Mononuclear cell (primary cell): ENCODE measurements around the gene SP7. TPM values are rescaled to one million over a fixed set of nuclear protein-coding genes. Genes with fewer than 3 reads are reported as not detected.

ENCODE experiments used
- H3K27me3 ChIP-seq: 2 replicates; pipeline ENCODE4 v1.6.0; 2011; ENCODE audit warnings: low read length, control low read depth; ENCODE audit not compliant: insufficient read depth
- H3K4me1 ChIP-seq: 2 replicates; pipeline ENCODE4 v1.5.1; 2011; ENCODE audit warnings: mild to moderate bottlenecking, low read length, control low read depth; ENCODE audit not compliant: insufficient read depth
- H3K4me3 ChIP-seq: 2 replicates; pipeline ENCODE4 v1.5.1; 2011; ENCODE audit warnings: mild to moderate bottlenecking, low read length, moderate library complexity
- H3K9me3 ChIP-seq: 2 replicates; pipeline ENCODE4 v1.5.1; 2011; ENCODE audit warnings: low read depth, mild to moderate bottlenecking, control low read depth, low read length
- total RNA-seq: library from RNA; depleted of rRNA; stranded (reverse); fragments of >200 nt; gene quantifications from one replicate; pipeline ENCODE4 v1.2.3, GENCODE V29; 2012

Gene SP7
- total RNA-seq, 1 donor = not detected

DNA sequence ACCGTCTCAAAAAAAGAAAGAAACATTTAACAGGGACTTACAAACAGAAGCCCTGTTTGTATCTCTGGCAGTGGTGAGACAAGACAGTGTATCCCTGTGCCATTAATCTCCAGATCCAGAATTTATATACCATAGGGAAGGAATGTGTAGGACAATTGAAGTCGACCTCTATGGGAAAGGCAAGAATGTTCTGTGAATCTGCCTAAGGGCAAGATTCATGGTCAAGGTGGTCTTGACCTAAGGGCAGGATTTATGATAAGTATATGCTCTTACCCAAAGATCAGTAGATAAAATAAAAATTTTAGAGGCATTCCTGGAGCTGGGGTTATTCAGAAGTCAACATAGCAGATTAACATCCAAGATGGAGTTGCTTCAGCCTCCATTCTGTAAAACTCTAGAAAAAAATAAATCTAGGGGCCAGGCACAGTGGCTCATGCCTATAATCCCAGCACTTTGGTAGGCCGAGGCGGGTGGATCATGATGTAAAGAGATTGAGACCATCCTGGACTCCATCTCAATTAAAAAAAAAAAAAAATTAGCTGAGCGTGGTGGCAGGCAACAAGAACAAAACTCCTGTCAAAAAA is 22.8 kb upstream of the SP7 start:
- no peaks in the 10 kb centered on the region for H3K9me3 ChIP-seq
- H3K4me1 ChIP-seq = no peaks in the 10 kb centered on the region
- no peaks in the 10 kb centered on the region for H3K27me3 ChIP-seq
- no peak overlapping the region for H3K4me3 ChIP-seq

DNA sequence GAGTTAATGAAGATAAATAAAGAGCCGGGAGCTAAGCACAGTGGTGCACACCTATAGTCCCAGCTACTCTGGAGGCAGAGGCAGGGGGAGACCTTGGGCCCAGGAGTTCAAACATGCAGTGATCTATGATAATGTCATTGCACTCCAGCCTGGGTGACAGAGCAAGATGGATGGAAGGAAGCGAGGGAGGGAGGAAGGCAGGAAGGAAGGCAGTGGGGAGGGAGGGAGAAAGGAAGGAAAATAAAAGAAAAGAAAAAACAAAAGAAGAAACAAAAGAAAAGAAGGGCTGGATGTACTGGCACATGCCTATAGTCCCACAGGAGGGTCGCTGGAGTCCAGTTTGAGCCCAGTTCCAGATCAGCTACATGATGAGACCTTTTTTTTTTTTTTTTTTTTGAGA is 19.0 kb upstream of the SP7 start:
- Histone ChIP-seq H3K9me3 (no peaks in the 10 kb centered on the region), H3K27me3 (no peaks in the 10 kb centered on the region), H3K4me1 (peaks cover 5% of the 10 kb centered on the region), H3K4me3 (no peak overlapping the region)

DNA sequence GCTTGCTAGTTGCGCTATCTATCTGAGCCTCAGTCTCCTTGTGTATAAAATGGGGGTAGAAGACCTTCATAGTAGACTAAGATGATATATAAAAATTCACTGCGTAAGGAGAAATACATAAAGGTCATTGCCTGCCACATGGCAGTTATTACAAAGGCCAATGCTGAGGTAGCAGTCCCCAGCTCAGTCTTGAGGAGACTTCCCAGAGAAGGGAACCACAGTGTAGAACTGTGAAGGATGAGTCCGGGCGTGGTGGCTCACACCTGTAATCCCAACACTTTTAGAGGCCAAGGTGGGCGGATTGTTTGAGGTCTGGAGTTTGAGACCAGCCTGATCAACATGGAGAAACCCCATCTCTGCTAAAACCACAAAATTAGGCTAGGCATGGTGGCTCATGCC is 17.1 kb upstream of the SP7 start:
- H3K9me3 ChIP-seq = no peaks in the 10 kb centered on the region
- no peak overlapping the region for H3K4me3 ChIP-seq
- no peaks in the 10 kb centered on the region for H3K27me3 ChIP-seq
- H3K4me1 ChIP-seq = peaks cover 5% of the 10 kb centered on the region

DNA sequence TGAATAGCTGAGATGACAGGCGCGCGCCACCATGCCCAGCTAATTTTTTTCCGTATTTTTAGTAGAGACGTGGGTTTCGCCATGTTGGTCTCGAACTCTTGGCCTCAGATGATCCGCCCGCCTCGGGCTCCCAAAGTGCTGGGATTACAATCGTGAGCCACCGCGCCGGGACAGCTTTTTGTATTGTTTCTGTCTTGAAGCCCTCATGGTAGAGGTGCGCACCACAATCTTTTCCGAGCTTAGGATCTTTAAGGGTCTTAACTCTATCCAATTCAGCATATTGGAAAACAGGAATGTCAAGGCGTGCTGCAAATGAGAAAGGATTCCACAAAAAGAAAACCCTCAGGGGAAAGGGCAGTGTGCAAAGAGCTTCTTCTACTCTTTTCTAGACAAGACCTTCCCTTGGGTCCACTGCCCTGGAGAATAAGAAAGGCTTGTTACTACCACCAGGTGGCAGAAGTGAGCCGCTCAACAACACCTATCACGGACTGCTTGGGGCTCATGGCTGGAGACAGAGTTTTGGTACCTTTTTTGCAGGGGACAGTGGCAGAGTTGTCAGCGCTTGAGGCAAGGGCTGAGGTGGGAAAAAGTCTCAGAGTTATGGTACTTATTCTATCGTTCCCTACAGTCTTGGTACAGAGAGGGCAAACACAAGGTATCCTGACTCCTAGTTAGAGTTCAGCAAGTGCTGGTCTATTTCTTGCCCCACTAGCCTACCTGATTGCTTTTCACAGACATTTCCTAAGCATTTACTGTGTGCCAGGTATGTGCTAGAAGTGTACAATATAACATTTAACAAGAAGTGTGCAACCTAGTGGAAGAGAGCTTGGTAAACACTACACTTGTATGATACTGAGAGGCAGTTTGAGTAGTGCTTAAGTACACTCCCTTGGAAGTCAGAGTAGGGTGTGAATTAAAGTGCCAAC is 16.4 kb upstream of the SP7 start:
- H3K9me3 ChIP-seq = no peaks in the 10 kb centered on the region
- no peaks in the 10 kb centered on the region for H3K27me3 ChIP-seq
- no peak overlapping the region for H3K4me3 ChIP-seq
- peaks cover 5% of the 10 kb centered on the region for H3K4me1 ChIP-seq

DNA sequence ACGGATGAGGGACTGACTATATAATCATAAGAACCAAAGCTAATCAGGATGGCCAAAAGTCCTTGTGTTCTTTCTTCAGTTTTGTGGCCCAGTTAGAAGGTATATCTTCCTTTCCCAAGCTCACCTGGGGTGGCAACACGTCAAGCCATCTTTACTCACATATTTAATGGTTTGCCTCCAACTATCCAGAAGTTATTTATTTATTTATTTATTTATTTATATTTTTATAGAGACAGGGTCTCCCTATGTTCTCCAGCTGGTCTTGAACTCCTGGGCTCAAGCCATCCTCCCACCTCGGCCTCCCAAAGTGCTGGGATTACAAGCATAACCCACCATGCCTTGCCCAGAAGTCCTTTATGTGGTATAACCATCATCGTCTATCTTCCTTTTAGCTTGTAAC is 11.8 kb upstream of the SP7 start:
- Histone ChIP-seq H3K27me3 (no peaks in the 10 kb centered on the region), H3K4me1 (peaks cover 17% of the 10 kb centered on the region), H3K4me3 (no peak overlapping the region), H3K9me3 (no peaks in the 10 kb centered on the region)

DNA sequence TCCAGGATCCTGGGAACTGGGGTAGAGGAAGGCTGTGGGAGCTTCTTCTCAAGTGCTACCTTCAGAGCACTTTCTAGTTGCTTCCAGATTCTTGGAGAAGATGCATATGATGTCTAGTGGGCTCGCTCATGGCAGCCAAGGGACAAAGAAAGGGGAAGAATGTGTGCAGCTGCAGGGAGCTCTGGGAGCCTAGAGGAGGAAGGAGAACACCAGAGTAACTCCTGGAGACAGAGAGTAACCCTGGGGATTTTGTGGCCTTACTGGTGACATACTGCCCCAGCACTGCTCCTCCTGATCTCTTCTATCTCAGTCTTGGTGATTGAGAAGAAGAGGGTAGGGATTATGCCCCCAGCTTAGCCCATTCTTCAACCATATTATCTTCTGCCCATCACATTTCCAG is 10.3 kb upstream of the SP7 start:
- H3K4me1 ChIP-seq = peaks cover 13% of the 10 kb centered on the region
- H3K27me3 ChIP-seq = no peaks in the 10 kb centered on the region
- no peaks in the 10 kb centered on the region for H3K9me3 ChIP-seq
- no peak overlapping the region for H3K4me3 ChIP-seq

DNA sequence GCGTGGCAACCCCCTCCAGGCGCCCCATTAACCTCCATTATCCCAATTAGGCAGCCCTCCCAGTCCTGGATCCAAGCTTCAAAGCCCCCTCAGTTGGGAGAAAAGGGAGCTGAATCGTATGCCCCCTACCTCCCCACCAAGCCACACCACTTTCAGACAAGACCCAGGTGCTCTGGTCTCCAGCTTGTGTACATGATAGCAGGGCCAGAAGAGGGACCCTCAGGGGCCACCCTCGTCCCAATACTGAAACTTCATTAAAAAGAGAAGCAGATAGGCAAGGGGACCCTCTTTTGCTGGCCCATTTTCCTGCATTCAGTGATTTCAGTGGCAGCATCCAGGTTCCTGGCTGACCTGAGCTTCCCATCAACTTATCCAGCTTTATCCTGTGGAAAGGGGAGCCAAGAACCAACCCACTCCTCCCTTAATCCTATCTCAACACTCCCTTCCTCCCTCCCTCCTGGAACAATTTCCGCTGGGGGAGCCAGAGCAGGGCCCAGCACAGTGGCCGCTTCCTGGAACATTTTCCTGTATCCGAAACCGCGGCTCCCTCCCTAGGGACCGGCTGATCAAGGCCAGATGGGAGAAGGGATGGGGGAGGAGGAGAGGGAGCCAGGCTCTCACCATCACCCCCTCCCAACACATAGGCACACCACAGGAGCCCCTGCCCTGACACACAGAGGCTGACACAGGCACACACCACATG is 9.5 kb upstream of the SP7 start:
- Histone ChIP-seq H3K4me1 (peaks cover 13% of the 10 kb centered on the region), H3K4me3 (no peak overlapping the region), H3K9me3 (no peaks in the 10 kb centered on the region), H3K27me3 (no peaks in the 10 kb centered on the region)

DNA sequence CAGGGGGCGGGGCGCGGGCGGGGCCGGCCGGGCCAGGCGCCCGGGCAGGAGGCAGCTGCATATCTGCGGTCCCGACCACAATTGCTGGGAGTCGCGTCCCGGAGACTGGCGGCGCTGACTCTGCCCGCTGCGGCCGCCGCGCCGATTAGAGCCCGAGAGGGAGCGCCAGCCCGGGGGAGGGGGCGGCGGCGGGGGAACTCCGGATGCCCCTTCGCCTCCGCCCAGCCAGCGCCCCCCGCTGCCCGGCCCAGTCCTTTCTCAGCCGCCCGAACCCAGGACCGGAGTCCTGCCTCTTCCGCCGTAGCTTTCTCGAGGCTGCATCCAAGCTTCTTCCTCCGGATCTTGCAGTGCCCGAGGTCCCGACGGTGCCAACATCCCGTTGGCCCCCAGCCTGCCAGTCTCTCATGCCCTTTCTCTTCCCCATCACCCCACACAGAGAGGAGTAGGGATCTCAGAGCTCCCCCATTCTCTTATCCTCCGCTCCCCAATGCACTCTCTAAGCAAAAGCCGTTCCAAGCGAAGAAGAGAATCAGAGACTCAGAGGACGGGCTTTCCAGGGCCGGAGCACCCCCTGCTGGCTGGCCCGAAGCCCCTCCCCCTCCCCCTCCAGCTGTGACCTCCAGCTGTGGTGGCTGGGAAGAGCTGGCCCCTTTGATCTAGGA is 8.8 kb upstream of the SP7 start:
- H3K4me1 ChIP-seq = peaks cover 13% of the 10 kb centered on the region
- H3K27me3 ChIP-seq = no peaks in the 10 kb centered on the region
- no peaks in the 10 kb centered on the region for H3K9me3 ChIP-seq
- H3K4me3 ChIP-seq = peak overlapping the region; percentile 45

DNA sequence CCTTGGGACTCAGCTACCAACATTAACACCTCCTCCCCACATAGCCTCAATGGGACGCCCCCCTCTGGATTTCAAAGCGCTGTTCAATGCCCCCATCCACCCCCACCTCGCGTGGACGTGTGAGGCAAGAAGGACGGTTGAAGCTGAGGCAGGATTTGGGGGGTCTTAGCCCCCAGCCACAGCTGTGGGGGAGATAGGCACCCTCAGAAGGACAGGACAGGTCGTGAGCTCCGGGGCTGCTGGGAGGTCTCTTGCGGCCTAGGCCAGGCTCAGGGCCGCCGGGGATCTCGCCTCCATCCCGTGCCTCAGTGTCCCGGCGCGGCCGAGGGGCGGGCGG is 8.3 kb upstream of the SP7 start:
- Histone ChIP-seq H3K4me3 (no peak overlapping the region), H3K4me1 (peaks cover 13% of the 10 kb centered on the region), H3K9me3 (no peaks in the 10 kb centered on the region), H3K27me3 (no peaks in the 10 kb centered on the region)

DNA sequence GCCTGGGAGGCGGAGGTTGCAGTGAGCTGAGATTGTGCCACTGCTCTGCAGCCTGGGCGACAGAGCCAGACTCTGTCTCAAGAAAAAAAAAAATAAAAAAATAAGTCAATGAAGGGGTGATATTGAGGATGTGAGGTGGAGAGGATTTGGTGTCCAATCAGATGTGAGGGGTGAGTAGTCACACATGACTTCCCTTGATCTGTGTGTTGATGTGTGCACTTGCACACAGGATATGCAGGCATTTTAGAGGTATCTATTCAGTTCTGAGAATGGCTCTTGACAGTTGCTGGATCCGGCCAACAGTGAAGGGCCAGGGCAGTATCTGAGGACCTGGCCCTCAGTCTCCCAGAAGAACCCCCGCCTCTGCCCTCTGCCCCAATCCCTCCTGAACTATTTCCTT is 7.8 kb upstream of the SP7 start:
- Histone ChIP-seq H3K4me1 (peaks cover 13% of the 10 kb centered on the region), H3K27me3 (no peaks in the 10 kb centered on the region), H3K4me3 (no peak overlapping the region), H3K9me3 (no peaks in the 10 kb centered on the region)

DNA sequence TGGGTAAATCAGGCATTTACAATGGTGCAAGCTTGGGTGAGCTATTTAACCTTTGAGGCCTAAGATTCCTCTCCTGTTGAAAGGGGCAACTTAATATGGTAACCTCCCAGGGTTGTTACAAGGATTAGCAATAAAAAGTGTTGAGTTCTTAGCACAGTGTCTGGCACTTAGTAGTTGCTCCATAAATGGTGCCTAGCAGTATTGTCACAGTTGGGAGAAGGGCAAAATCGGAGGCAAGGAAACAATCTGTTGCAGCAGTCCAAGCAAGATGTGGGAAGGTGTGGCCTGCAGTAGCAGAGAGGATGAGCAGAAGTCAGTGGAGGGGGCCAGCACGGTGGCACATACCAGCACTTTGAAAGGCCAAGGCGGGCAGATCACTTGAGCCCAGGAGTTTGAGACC is 7.3 kb upstream of the SP7 start:
- Histone ChIP-seq H3K4me3 (no peak overlapping the region), H3K4me1 (peaks cover 16% of the 10 kb centered on the region), H3K27me3 (peaks cover 3% of the 10 kb centered on the region), H3K9me3 (no peaks in the 10 kb centered on the region)

DNA sequence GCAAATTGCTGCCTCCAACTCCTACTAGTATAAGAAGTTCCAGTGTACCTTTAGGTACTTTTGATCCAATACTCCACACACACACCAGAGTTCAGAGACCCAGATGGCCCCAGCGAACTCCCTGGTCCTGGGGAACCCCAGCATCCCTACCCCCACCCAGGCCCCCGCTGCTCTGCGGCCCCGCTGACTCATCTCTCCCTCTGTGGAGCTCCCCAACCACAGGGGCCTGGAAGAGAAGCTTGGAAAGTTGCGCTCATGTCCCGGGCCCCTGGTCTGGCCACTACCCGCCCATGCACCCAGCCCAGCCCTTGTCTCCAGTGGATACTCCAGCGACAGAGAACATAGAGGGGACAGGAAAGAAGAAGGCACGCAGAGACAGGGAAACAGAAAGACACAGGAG is 4.2 kb upstream of the SP7 start:
- no peaks in the 10 kb centered on the region for H3K9me3 ChIP-seq
- H3K27me3 ChIP-seq = peaks cover 24% of the 10 kb centered on the region
- H3K4me1 ChIP-seq = peaks cover 30% of the 10 kb centered on the region
- H3K4me3 ChIP-seq = no peak overlapping the region

DNA sequence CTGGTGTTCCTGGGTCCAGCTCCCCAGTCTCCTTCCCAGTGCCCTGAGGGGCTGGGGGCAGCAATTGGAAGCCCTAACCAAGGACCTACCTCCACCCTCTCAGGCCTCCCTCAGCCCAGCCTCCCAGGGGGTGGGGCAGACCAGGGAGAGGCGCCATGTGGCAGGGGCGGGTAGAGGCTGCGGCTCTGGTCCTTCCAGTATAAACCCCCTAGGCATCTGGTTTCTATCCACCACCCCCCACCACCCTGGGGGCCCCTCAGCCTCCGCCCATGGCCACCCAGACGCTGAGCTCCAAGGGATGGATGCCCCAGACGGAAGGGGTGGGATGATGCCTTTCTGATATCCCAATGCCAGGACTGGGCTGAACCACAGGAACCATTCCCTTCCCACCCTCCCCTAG is 2.8 kb upstream of the SP7 start:
- Histone ChIP-seq H3K27me3 (peaks cover 24% of the 10 kb centered on the region), H3K4me3 (no peak overlapping the region), H3K4me1 (peaks cover 22% of the 10 kb centered on the region), H3K9me3 (no peaks in the 10 kb centered on the region)

DNA sequence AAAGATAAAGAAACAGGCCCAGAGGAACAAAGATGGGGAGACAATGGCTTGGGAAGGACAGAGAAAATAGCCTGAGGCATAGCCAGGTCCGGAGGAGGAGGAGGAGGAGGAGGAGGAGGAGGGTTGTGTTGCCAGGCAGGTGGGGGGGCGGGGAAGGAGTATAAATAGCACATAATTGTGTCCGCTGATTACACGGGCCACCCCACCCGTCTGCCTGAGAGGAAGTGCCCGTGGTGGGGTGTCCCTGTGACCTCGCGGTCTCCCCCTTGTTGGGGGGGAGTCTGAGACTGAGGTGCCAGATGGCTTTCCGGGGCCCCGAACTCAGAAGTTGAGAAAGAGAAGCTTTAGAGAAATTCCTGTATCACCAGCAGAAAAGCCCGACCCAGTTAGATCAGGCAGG is 1.9 kb upstream of the SP7 start:
- peaks cover 24% of the 10 kb centered on the region for H3K27me3 ChIP-seq
- peaks cover 19% of the 10 kb centered on the region for H3K4me1 ChIP-seq
- no peak overlapping the region for H3K4me3 ChIP-seq
- no peaks in the 10 kb centered on the region for H3K9me3 ChIP-seq

DNA sequence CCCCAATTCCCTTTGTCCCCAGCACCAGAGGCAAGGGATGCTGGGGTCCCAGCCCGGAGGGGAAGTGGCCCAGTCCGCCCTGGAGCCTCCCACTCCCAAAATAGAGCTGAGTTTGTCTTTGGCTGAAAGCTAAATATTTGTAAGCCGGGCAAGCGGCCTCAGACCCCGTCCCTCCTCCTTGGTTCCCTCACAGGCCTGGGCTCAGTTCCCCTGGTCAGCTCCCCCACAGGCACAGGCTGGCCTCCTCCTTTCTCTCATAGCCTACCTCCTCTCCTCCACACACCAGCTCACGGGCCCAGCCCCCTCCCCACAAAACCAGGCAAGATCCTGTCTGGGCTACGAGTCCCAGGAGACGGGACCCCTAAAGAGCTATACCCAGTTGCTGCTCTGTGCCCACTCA is 1.3 kb downstream of the SP7 start:
- H3K9me3 ChIP-seq = no peaks in the 10 kb centered on the region
- H3K27me3 ChIP-seq = peaks cover 24% of the 10 kb centered on the region

More for the DNA sequence above, 1.3 kb downstream of the SP7 start:
- Histone ChIP-seq H3K4me1 (peaks cover 19% of the 10 kb centered on the region), H3K4me3 (no peak overlapping the region)
